ENCODE measurements around the gene GPHN.

DNA sequence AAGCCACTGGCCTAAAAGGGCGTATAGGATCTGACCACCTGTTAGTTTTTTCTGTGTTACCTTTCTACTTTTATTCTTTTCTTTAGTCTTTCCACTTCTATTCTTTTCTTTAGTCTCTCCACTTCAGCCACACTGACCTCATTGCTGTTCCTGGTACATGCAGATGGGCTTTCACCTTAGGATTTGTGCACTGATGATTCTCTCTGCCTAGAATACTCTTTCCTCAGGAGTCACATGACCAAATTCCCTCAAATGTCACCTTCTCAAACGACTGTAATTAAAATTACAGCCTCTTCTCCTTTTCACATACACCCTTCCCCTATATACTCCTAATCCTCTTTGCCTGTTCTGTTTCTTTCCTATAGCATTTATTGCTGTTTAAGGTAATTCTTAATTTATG, 36.0 kb downstream of the GPHN start:
- TF ChIP-seq, protein P1, sequence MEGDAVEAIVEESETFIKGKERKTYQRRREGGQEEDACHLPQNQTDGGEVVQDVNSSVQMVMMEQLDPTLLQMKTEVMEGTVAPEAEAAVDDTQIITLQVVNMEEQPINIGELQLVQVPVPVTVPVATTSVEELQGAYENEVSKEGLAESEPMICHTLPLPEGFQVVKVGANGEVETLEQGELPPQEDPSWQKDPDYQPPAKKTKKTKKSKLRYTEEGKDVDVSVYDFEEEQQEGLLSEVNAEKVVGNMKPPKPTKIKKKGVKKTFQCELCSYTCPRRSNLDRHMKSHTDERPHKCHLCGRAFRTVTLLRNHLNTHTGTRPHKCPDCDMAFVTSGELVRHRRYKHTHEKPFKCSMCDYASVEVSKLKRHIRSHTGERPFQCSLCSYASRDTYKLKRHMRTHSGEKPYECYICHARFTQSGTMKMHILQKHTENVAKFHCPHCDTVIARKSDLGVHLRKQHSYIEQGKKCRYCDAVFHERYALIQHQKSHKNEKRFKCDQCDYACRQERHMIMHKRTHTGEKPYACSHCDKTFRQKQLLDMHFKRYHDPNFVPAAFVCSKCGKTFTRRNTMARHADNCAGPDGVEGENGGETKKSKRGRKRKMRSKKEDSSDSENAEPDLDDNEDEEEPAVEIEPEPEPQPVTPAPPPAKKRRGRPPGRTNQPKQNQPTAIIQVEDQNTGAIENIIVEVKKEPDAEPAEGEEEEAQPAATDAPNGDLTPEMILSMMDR (IDR thresholded peaks at IDR 0.05) = no peak
- TF ChIP-seq EP300 (IDR thresholded peaks at IDR 0.05) (no peak), POLR2A (IDR thresholded peaks at IDR 0.05; ENCODE audit: low read length) (no peak), SMC3 (IDR thresholded peaks at IDR 0.05) (no peak), JUN (IDR thresholded peaks at IDR 0.05) (no peak)
- TF ChIP-seq, protein P2, sequence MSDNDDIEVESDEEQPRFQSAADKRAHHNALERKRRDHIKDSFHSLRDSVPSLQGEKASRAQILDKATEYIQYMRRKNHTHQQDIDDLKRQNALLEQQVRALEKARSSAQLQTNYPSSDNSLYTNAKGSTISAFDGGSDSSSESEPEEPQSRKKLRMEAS (IDR thresholded peaks at IDR 0.05) = no peak
- TF ChIP-seq, protein P3, sequence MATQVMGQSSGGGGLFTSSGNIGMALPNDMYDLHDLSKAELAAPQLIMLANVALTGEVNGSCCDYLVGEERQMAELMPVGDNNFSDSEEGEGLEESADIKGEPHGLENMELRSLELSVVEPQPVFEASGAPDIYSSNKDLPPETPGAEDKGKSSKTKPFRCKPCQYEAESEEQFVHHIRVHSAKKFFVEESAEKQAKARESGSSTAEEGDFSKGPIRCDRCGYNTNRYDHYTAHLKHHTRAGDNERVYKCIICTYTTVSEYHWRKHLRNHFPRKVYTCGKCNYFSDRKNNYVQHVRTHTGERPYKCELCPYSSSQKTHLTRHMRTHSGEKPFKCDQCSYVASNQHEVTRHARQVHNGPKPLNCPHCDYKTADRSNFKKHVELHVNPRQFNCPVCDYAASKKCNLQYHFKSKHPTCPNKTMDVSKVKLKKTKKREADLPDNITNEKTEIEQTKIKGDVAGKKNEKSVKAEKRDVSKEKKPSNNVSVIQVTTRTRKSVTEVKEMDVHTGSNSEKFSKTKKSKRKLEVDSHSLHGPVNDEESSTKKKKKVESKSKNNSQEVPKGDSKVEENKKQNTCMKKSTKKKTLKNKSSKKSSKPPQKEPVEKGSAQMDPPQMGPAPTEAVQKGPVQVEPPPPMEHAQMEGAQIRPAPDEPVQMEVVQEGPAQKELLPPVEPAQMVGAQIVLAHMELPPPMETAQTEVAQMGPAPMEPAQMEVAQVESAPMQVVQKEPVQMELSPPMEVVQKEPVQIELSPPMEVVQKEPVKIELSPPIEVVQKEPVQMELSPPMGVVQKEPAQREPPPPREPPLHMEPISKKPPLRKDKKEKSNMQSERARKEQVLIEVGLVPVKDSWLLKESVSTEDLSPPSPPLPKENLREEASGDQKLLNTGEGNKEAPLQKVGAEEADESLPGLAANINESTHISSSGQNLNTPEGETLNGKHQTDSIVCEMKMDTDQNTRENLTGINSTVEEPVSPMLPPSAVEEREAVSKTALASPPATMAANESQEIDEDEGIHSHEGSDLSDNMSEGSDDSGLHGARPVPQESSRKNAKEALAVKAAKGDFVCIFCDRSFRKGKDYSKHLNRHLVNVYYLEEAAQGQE (IDR thresholded peaks at IDR 0.05) = no peak
- TF ChIP-seq, protein P4, sequence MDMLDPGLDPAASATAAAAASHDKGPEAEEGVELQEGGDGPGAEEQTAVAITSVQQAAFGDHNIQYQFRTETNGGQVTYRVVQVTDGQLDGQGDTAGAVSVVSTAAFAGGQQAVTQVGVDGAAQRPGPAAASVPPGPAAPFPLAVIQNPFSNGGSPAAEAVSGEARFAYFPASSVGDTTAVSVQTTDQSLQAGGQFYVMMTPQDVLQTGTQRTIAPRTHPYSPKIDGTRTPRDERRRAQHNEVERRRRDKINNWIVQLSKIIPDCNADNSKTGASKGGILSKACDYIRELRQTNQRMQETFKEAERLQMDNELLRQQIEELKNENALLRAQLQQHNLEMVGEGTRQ (IDR thresholded peaks at IDR 0.05) = no peak
- TF ChIP-seq, protein P5, sequence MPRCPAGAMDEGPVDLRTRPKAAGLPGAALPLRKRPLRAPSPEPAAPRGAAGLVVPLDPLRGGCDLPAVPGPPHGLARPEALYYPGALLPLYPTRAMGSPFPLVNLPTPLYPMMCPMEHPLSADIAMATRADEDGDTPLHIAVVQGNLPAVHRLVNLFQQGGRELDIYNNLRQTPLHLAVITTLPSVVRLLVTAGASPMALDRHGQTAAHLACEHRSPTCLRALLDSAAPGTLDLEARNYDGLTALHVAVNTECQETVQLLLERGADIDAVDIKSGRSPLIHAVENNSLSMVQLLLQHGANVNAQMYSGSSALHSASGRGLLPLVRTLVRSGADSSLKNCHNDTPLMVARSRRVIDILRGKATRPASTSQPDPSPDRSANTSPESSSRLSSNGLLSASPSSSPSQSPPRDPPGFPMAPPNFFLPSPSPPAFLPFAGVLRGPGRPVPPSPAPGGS (IDR thresholded peaks at IDR 0.05) = no peak
- TF ChIP-seq, protein P6, sequence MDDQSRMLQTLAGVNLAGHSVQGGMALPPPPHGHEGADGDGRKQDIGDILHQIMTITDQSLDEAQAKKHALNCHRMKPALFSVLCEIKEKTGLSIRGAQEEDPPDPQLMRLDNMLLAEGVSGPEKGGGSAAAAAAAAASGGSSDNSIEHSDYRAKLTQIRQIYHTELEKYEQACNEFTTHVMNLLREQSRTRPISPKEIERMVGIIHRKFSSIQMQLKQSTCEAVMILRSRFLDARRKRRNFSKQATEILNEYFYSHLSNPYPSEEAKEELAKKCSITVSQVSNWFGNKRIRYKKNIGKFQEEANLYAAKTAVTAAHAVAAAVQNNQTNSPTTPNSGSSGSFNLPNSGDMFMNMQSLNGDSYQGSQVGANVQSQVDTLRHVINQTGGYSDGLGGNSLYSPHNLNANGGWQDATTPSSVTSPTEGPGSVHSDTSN (IDR thresholded peaks at IDR 0.05) = no peak

Measured in A549 (cell line).